G401 (cell line): Measurements from ENCODE around the gene CALHM6. TPM values are rescaled to one million over a fixed set of nuclear protein-coding genes. Genes with fewer than 3 reads are reported as not detected.

Experiments
- DNase-seq: peaks from one replicate; pipeline ENCODE4 v3.0.0-alpha.2; 2015; ENCODE audit warnings: low spot score
- in situ Hi-C: cut with HindIII; loops from 2 replicates; pipeline ENCODE4 v1.10.0; 2016; ENCODE audit warnings: low sequenced_read_pairs, mixed read lengths
- total RNA-seq: library from RNA; depleted of rRNA; stranded (reverse); fragments of >200 nt; shearing (Covaris generic); gene quantifications from 2 replicates; pipeline ENCODE4 v1.2.3, GENCODE V29; 2014

CALHM6 gene
- total RNA-seq, 1 experiment from 2014 or later = not detected

DNA sequence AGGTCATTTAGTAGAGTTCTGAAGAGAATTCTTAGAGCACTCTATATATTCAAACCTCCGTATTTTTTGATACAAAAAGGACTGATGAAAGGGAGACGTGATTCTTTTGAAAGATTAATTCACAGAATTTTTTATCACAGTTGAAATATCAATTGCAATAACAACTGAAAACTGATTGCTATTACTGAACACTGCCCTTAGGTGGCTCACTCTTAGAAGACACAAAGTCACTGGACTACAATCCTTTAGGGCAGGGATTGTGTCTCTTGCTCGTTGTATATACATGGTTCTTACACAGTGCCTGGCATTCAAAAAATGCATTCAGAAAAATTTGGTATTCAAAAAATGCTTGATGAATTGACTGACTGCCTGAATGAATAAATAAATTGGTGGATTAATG lies 17.1 kb upstream of the CALHM6 start:
- DNase-seq = peak; percentile 17
- in situ Hi-C loops = no loop called here

DNA sequence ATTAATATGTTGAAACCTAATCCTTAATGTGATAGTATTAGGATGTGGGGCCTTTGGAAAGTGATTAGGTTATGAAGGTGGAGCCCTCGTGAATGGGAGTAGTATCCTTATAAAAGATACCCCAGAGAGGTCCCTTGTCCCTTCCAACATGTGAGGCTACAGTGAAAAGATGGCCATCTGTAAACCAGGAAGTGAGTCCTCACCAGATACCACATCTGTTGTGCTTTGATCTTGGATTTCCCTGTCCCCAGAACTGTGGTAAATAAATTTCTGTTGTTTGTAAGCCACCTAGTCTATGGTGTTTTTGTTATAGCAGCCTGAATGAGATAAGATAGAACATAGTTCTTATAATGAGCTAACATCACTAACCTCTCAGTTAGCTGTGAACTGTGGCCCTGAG lies 16.6 kb upstream of the CALHM6 start:
- in situ Hi-C loops = no loop called here
- DNase-seq = no peak

DNA sequence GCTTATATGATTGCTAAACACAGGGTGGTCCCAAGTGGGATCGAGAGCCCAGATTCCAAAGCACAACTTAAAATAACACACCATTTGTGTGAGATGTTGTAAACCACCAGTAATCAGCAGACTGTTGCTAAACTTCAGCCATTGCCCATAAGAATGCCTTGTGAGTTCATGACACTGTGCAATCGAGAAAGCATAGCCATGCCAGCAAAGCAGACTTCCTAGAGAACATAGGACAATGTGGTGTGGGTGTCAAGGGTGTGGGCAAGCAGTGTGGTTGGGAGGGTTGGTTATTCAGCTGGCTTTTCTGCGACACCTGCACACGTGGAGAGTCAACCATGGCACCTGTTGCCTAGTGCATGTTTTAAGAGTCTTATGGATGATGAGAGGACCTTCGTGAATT lies 16.1 kb upstream of the CALHM6 start:
- in situ Hi-C loops = no loop called here
- DNase-seq = no peak

DNA sequence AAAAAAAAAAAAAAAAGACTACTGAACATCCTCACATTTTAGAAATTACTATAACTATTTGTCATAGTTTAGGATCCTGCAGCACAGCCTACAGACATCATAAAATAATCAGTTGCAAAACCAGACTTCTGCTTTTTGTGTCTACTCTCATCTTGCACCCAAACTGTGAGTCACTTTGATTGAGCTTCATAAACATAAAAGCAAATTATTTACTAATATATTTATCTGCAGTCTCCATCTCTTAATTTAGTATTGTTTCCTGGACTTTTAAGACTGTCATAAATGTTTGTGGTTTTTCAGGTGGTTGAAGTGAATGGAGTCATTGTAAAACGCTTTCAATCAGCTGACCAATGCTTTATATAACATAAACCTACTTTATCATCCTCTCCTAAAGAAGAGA lies 14.8 kb upstream of the CALHM6 start:
- DNase-seq = no peak
- in situ Hi-C loops = no loop called here

DNA sequence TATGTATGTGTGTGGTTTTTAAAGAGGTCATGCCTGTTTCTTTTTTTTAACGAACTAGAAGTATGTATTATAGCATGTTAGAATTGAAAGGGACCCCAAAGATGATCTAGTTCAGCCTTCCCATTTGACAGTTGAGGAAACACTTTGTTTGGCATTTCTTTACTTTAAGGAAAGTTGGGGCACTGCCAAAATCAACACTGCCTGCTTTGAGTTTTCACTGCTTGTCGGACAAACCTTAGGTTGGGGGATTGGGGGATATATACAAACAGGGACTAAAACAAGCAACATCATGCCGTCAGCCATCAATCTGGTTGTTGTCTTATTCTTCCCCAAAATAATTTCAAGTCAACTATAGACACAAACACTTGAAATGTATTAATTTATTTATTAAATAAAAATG lies 14.1 kb upstream of the CALHM6 start:
- in situ Hi-C loops = no loop called here
- DNase-seq = no peak

DNA sequence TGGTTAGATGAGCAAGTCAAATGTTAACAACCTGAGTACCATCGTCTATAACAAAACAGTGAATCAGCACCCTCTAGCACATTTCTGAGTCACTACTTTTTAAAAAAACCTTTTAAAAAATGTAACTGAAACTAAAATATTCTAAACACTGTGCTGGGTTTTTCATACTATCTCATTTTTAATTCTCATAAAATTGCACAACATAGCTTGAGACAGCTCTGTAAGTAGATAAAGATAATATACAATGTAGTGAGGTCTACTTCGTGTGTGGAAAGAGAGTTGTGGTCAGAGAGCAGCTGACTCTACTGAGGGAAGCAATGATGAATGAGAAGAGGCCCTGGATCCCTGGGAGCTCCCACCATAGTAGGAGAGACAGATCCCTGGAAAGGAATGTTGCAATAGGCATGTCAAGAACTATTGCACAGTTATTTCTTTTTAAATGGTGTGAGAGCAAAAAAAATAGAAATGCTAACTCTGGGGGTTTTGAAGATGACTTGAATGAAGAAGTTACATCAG lies 13.6 kb upstream of the CALHM6 start:
- no peak for DNase-seq
- in situ Hi-C loops = no loop called here

DNA sequence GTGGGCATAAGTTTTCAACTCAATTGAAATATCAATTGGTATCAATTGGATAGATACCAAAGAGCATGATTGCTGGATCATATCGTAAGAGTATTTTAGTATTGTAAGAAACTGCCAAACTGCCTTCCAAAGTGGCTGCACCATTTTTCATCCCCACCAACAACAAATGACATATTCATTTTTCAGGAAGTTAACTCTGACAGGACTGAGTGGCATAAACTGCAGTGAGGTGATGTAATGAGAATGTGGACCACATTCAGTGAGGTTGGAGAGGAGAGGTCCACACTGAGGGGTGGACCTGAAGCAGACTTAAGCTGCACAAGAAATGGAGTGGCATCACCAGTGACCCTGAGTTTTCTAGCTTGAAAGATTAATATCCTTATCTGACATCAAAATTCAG lies 11.6 kb upstream of the CALHM6 start:
- DNase-seq = no peak
- in situ Hi-C loops = no loop called here

DNA sequence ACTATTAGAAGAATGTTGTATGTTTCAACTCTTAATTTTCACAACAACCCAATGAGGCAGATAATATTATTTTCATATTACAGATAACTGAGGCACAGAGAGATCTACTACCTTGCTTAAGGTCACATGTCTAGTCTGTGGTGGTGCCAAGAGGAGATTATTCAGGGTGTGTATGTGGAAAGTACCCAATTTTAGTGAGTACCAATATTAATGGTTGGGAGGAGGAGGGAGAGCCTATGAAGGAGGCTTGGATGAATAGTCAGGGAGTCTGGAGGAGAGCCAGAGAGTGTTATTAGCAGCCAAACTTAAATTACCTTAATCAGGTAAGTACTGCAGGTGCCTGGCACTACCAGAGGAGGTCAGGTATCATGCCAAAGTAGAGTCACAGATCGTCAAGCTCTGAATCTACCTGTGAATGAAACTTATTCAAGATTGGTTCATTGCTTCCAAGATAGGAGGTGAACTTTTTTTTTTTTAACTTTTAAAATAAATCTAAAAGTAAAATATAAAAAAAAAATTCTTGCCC lies 10.9 kb upstream of the CALHM6 start:
- in situ Hi-C loops = no loop called here
- DNase-seq = no peak

DNA sequence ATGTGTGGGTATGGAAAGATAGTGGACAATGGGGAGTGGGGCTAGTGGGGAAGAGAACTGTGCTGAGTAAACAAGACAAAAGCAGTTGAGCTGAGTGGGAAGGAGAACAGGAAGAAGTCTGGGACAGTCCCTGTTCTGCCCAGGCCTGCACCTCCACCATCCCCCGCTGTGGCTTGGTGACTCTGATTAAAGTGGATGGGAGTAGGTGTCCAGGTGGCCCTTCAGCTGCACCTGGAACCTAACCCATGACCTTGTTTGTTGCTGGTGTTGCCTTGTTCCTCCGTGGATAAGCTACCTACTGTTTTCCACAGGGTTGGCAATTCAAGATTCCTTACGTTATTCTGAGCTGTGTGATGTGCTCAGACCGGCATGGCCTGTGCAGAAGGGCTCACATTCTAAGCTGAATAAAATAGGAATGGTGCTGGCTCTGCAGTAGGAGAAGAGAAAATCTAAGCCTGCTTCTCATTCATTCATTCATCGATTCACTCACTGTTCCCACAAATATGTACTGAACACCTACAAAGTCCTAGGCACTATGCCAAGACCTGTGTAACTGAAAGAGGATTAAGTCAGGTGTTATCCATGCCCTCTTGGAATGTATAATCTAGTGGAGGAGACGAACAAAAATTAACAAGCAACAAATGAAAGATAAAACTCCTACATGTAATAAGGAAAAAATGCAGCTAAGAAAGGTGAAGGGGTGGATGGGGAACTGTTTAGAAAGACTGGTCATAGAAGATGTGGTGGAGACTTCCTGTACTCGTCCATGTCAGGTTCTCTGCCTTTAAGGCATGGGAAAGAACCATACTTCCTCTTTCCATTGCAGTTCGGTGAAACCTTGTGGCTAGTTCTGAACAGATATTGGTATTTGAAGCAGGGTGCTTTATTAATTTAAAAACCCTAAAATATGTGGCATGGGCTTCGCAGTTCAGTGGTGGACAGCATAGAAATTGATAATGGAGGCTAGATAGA lies 10.1 kb upstream of the CALHM6 start:
- in situ Hi-C loops = no loop called here
- no peak for DNase-seq

DNA sequence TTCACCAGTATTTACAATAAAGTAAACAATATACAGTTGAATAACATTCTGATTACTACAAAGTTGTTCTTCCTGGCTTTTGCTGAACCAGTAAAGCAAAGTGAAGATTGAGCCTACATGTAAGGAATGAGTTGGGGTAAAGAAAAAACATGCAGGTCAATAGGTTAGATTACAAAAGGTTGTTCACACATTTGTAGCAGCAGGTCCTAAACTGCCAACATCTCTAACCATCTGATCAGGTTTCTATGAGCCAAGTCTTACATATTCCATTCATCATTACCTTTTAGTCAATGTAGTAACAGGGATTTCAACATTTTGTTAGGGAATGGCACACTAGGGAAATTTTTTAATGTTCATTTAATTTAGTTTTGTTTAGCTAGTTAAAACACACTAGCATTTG lies 9.3 kb upstream of the CALHM6 start:
- in situ Hi-C loops = no loop called here
- DNase-seq = no peak

DNA sequence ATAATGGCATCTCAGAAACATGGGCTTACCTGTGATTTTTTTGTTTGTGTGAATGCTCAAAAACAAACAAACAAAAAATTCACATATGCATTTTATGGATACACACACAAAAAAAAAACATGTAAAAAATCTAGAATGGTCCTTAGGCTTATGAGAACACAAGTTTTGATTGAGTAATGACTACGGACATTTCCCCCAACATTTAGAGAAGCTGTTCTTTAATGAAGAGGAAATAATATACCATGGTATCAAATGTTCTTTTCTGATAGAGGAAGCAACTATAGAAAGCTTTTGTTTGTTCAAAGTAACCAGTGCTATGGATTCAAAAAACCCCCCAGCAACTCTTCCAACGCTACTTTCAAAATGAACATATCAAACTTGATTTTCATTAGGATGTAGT lies 8.6 kb upstream of the CALHM6 start:
- no peak for DNase-seq
- in situ Hi-C loops = no loop called here

DNA sequence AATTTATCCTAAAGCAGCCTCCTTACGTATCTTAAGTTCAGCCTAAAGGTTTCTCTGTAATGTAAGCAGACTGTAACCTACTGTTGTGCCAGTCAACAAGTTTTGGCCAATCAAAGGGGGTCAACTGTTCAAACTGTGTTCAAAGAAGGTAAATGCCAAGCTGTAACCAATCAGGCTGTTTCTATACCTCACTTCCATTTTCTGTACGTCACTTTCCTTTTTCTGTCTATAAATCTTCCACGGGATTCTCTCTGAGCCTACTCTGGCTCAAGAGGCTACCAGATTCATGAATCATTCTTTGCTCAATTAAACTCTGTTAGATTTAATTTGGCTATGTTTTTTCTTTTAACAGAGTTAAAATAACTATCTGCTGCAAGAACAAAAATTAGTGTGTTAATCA lies 5.1 kb upstream of the CALHM6 start:
- no peak for DNase-seq
- in situ Hi-C loops = no loop called here

DNA sequence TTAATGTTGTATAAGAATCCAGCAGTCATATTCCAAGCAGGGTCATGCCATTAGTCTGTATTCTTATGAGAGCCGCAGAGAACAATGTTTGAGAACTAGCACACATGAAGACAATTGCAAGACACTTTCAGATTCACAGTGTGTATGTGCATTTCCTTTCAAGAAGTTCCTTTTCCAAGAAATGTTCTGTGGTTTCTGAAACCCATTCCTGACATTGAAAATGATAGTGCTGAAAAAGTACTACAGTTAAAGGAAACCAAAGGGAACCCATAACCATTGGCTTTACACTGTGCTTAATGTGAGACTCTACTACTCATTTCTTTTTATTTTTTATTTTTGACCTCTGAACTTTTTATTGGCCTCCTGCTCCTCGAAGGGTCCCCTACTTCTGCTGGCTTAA lies 4.2 kb upstream of the CALHM6 start:
- in situ Hi-C loops = no loop called here
- DNase-seq = no peak

DNA sequence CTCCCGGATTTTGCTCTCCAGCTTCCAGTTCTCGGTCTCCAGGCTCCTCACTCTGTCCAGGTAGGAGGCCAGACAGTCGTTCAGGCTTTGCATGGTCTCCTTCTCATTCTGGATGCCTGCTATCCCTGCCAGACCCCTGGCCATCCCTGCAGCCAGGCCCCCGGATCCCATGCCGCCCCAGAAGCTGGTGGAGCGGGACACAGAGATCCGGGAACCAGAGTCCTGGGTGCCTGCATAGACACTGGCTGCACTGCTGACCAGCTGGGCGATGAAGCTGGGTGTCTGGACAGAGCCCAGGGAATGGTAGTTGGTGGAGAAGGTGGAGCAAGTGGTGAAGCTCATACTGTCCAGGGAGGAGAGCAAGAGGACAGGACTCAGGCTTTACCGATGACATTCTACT lies 2.9 kb upstream of the CALHM6 start:
- in situ Hi-C loops = no loop called here
- no peak for DNase-seq

DNA sequence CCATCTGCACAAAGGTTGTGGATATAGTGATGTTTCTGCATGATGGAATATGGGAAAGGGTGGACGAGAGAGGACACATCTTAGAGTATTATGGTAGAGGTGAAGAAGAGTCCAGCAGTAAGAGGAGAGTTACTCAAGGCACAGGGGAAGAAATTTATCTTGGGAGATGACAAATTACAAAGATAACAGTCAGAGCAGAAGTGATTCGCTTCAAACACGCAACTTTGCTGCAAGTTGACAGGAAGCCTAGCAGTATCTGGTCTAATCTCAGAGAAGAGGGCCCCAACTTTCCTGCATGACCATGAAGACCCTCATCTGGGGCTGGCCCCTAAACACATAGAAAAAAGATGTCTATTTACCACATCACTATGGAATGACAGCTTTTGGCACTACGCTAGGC lies 1.2 kb upstream of the CALHM6 start:
- DNase-seq = no peak
- in situ Hi-C loops = no loop called here

DNA sequence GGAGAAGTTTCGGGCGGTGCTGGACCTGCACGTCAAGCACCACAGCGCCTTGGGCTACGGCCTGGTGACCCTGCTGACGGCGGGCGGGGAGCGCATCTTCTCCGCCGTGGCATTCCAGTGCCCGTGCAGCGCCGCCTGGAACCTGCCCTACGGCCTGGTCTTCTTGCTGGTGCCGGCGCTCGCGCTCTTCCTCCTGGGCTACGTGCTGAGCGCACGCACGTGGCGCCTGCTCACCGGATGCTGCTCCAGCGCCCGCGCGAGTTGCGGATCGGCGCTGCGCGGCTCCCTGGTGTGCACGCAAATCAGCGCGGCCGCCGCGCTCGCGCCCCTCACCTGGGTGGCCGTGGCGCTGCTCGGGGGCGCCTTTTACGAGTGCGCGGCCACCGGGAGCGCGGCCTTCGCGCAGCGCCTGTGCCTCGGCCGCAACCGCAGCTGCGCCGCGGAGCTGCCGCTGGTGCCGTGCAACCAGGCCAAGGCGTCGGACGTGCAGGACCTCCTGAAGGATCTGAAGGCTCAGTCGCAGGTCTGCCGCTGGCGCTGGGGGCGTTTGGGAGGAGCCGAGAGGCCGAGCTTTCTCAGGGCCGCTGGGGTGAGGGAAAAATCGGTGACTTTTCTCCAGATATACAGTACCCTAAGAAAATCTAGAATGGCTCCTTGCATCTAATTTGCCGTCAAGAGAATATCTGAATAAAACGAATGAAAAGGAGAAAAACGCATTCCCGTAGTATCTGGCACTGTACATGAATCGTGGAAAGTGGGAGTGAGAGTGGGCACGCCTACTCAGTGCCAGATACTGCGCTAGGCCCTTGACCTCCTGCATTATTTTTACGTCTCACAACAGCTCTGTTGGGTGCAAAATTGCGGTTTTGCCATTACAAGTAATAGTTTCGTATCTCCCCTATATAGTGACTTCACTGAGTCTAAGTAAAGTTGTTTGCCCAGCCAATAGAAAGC lies 1.0 kb downstream of the CALHM6 start:
- in situ Hi-C loops = no loop called here
- DNase-seq = no peak

DNA sequence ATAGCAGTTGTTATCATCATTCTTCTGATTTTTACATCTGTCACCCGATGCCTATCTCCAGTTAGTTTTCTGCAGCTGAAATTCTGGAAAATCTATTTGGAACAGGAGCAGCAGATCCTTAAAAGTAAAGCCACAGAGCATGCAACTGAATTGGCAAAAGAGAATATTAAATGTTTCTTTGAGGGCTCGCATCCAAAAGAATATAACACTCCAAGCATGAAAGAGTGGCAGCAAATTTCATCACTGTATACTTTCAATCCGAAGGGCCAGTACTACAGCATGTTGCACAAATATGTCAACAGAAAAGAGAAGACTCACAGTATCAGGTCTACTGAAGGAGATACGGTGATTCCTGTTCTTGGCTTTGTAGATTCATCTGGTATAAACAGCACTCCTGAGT lies 2.1 kb downstream of the CALHM6 start:
- no peak for DNase-seq
- in situ Hi-C loops = no loop called here

DNA sequence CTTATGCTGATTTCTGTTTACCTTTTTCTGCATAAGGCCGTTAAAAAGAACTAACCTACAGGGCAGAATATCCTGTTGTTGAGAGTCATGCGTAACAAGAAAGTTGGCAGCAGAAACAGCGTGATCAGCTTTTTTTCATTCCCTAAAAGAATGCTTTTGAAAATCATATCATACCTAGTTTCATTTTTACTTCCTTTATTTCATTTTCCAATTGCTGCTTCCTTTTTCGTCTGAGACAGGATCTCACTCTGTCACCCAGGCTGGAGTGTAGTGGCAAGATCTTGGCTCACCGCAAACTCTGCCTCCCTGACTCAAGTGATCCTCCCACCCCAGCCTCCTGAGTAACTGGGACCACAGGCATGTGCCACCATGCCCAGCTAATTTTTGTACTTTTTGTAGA lies 4.1 kb downstream of the CALHM6 start:
- no peak for DNase-seq
- in situ Hi-C loops = no loop called here

DNA sequence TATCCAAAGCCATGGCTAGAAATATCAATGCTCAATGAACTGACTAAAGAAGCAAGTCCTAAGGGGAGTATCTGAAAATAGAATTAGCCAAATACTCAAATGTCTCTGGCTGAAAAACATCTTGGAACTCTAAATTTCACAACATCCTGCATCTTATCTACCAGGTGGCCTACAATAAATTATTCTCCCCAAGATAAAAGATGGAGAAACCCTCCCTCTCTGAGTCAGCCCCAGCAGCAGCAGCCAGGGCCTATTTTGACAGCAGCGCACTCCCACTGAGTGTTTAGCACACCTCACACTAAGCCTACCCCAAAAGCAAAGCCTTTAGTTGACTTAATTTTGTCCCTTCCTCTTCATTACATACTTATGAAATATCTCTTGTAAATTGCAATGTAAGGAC lies 5.9 kb downstream of the CALHM6 start:
- in situ Hi-C loops = no loop called here
- DNase-seq = no peak

DNA sequence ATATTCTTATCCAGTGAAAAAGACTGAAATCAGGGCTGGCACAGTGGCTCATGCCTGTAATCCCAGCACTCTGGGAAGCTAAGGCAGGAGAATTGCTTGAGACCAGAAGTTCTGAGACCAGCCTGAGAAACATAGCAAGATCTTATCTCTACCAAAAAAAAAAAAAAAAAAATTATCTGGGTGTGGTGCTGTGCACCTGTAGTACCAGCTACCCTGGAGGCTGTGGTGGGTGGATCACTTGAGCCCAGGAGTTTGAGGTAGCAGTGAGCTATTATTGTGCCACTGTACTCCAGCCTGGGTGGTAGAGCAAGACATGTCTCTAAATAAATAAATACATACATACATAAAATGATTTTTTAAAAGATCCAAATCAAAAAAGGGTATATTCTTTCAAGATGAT lies 6.3 kb downstream of the CALHM6 start:
- in situ Hi-C loops = no loop called here
- no peak for DNase-seq
